Measurements from ENCODE around the gene VAPB.

VAPB gene

GRCh38 chr20:58349570-58349969, 39.5 kb upstream of the VAPB start:
- no peak overlapping the region for H3K4me3 ChIP-seq (ENCODE audit: control insufficient read depth, low read depth, low read length)
- TF ChIP-seq CTCF (conservative IDR thresholded peaks at IDR 0.05; ENCODE audit: control insufficient read depth, insufficient read depth, low read depth, low read length) = peak; percentile 34
- DNase-seq (ENCODE audit: low read depth) = peak; percentile 90

- TF ChIP-seq CTCF (conservative IDR thresholded peaks at IDR 0.05; ENCODE audit: control insufficient read depth, insufficient read depth, low read depth, low read length) = no peak
- H3K4me3 ChIP-seq (ENCODE audit: control insufficient read depth, low read depth, low read length) = no peak overlapping the region
- DNase-seq (ENCODE audit: low read depth) = no peak
These were observed 36.6 kb upstream of the VAPB start for GRCh38 chr20:58352468-58352867.

- no peak for TF ChIP-seq CTCF (conservative IDR thresholded peaks at IDR 0.05; ENCODE audit: control insufficient read depth, insufficient read depth, low read depth, low read length)
- DNase-seq (ENCODE audit: low read depth) = no peak
These were observed 29.6 kb upstream of the VAPB start for GRCh38 chr20:58359441-58359840.

GRCh38 chr20:58360936-58361335, 28.1 kb upstream of the VAPB start:
- DNase-seq (ENCODE audit: low read depth) = no peak
- no peak overlapping the region for H3K4me3 ChIP-seq (ENCODE audit: control insufficient read depth, low read depth, low read length)
- TF ChIP-seq CTCF (conservative IDR thresholded peaks at IDR 0.05; ENCODE audit: control insufficient read depth, insufficient read depth, low read depth, low read length) = no peak

More at GRCh38 chr20:58359441-58359840, 29.6 kb upstream of the VAPB start:
- H3K4me3 ChIP-seq (ENCODE audit: control insufficient read depth, low read depth, low read length) = no peak overlapping the region

- no peak for TF ChIP-seq CTCF (conservative IDR thresholded peaks at IDR 0.05; ENCODE audit: control insufficient read depth, insufficient read depth, low read depth, low read length)
- peak; percentile 21 for DNase-seq (ENCODE audit: low read depth)
- no peak overlapping the region for H3K4me3 ChIP-seq (ENCODE audit: control insufficient read depth, low read depth, low read length)
These were observed 27.4 kb upstream of the VAPB start for GRCh38 chr20:58361481-58362205.

GRCh38 chr20:58362206-58362516, 26.9 kb upstream of the VAPB start:
- H3K4me3 ChIP-seq (ENCODE audit: control insufficient read depth, low read depth, low read length) = no peak overlapping the region
- DNase-seq (ENCODE audit: low read depth) = no peak
- TF ChIP-seq CTCF (conservative IDR thresholded peaks at IDR 0.05; ENCODE audit: control insufficient read depth, insufficient read depth, low read depth, low read length) = no peak

GRCh38 chr20:58362970-58363369, 26.1 kb upstream of the VAPB start:
- DNase-seq (ENCODE audit: low read depth) = no peak
- TF ChIP-seq CTCF (conservative IDR thresholded peaks at IDR 0.05; ENCODE audit: control insufficient read depth, insufficient read depth, low read depth, low read length) = no peak
- no peak overlapping the region for H3K4me3 ChIP-seq (ENCODE audit: control insufficient read depth, low read depth, low read length)
